ENCODE results near the gene SMPDL3A. TPM values are rescaled to one million over a fixed set of nuclear protein-coding genes. Genes with fewer than 3 reads are reported as not detected.

The SMPDL3A gene
- total and polyA plus RNA-seq, 2 of the 13 experiments (the other 11 are each of a cell fraction or from before 2014, with no cell fraction given), result 7.8 to 17.3 TPM

- TF ChIP-seq ZNF850 (CRISPR knock-in tag; conservative IDR thresholded peaks at IDR 0.05), result no peak
- no peak for TF ChIP-seq JDP2 (CRISPR knock-in tag; IDR thresholded peaks at IDR 0.05; ENCODE audit: borderline replicate concordance)
- no peak for TF ChIP-seq ZNF30 (CRISPR knock-in tag; IDR thresholded peaks at IDR 0.05)
- no peak for TF ChIP-seq CAMTA2 (CRISPR knock-in tag; IDR thresholded peaks at IDR 0.05; ENCODE audit: borderline replicate concordance)
- TF ChIP-seq TP53 (CRISPR knock-in tag; conservative IDR thresholded peaks at IDR 0.05), result no peak
- no peak for TF ChIP-seq CENPT (CRISPR knock-in tag; IDR thresholded peaks at IDR 0.05; ENCODE audit: low read depth)
- TF ChIP-seq NONO (IDR thresholded peaks at IDR 0.05), result no peak
- TF ChIP-seq NONO (CRISPR knock-in tag; conservative IDR thresholded peaks at IDR 0.05), result no peak
- TF ChIP-seq ZNF225 (CRISPR knock-in tag; IDR thresholded peaks at IDR 0.05), result no peak
- no peak for TF ChIP-seq CCAR2 (optimal IDR thresholded peaks at IDR 0.05; ENCODE audit: low read depth, low read length)
- TF ChIP-seq SALL2 (CRISPR knock-in tag; IDR thresholded peaks at IDR 0.05), result no peak
- TF ChIP-seq ZNF672 (CRISPR knock-in tag; IDR thresholded peaks at IDR 0.05), result no peak
- TF ChIP-seq, protein P1, sequence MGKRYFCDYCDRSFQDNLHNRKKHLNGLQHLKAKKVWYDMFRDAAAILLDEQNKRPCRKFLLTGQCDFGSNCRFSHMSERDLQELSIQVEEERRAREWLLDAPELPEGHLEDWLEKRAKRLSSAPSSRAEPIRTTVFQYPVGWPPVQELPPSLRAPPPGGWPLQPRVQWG (CRISPR knock-in tag; IDR thresholded peaks at IDR 0.05; ENCODE audit: borderline replicate concordance, low read depth), result no peak
- TF ChIP-seq NFRKB (IDR thresholded peaks at IDR 0.05), result no peak
- no peak for TF ChIP-seq ZEB1 (IDR thresholded peaks at IDR 0.05; ENCODE audit: insufficient replicate concordance, low read depth)
- no peak for TF ChIP-seq KLF15 (CRISPR knock-in tag; IDR thresholded peaks at IDR 0.05; ENCODE audit: borderline replicate concordance)
- no peak for TF ChIP-seq ZNF296 (CRISPR knock-in tag; conservative IDR thresholded peaks at IDR 0.05)
- TF ChIP-seq POLR2AphosphoS5 (IDR thresholded peaks at IDR 0.05; ENCODE audit: low read depth, low read length), result peak; percentile 51
- TF ChIP-seq ZNF10 (CRISPR knock-in tag; IDR thresholded peaks at IDR 0.05; ENCODE audit: borderline replicate concordance, low read depth), result no peak
- TF ChIP-seq, protein P2, sequence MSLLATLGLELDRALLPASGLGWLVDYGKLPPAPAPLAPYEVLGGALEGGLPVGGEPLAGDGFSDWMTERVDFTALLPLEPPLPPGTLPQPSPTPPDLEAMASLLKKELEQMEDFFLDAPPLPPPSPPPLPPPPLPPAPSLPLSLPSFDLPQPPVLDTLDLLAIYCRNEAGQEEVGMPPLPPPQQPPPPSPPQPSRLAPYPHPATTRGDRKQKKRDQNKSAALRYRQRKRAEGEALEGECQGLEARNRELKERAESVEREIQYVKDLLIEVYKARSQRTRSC (CRISPR knock-in tag; IDR thresholded peaks at IDR 0.05; ENCODE audit: low read depth), result no peak
- TF ChIP-seq JUN (CRISPR knock-in tag; IDR thresholded peaks at IDR 0.05), result no peak
- TF ChIP-seq ESRRA (CRISPR knock-in tag; IDR thresholded peaks at IDR 0.05; ENCODE audit: low read depth), result no peak
- TF ChIP-seq ZNF598 (CRISPR knock-in tag; IDR thresholded peaks at IDR 0.05; ENCODE audit: borderline replicate concordance), result no peak
- TF ChIP-seq KDM1A (CRISPR knock-in tag; IDR thresholded peaks at IDR 0.05), result no peak; the same call in 1 of the 2 replicates
- peak; percentile 53; the same call in 1 of the 2 replicates for TF ChIP-seq MEIS2 (CRISPR knock-in tag; IDR thresholded peaks at IDR 0.05)
- TF ChIP-seq ZBTB39 (CRISPR knock-in tag; IDR thresholded peaks at IDR 0.05), result no peak
- no peak for TF ChIP-seq ZNF367 (CRISPR knock-in tag; IDR thresholded peaks at IDR 0.05; ENCODE audit: borderline replicate concordance)
- 0 out of 2 replicates have a peak, but pooled peaks have one; percentile 48 for TF ChIP-seq ZNF431 (CRISPR knock-in tag; IDR thresholded peaks at IDR 0.05; ENCODE audit: borderline replicate concordance, low read depth)
- no peak for TF ChIP-seq NR2F6 (IDR thresholded peaks at IDR 0.05)
- peak; percentile 61; the same call in 1 of the 2 replicates for TF ChIP-seq NR2F6 (CRISPR knock-in tag; IDR thresholded peaks at IDR 0.05)
Measured at GRCh38 chr6:122790423-122791309, 1.6 kb downstream of the SMPDL3A start (continued).
